Kidney (tissue), 14 donors: ENCODE data around the gene TBX10. TPM values are rescaled to one million over a fixed set of nuclear protein-coding genes. Genes with fewer than 3 reads are reported as not detected.
"Not testable (repeated sequence)": the region's sequence is repeated elsewhere in the genome, so short reads cannot be mapped to it uniquely, and the experiment has no call there.

Experiments used
- DNase-seq, 5 donors: peaks; one replicate each; pipeline ENCODE4 v3.0.0-alpha.2; 2013 to 2020
- FAIRE-seq: peaks from 2 replicates; lab custom pipeline; 2012; peaks lifted over from hg19 to GRCh38; lab: Jason Lieb, UNC
- H3K27ac ChIP-seq, 2 donors: one replicate each; pipeline ENCODE4 v1.7.0; 2013; ENCODE audit warnings: low read depth in 2 of 2, low read length in 2 of 2, inconsistent platforms in 1 of 2
- H3K27me3 ChIP-seq: one replicate; pipeline ENCODE4 v1.7.1; 2013; ENCODE audit warnings: low read length, inconsistent platforms; ENCODE audit not compliant: control insufficient read depth, insufficient read depth
- H3K36me3 ChIP-seq, 3 donors: one replicate each; pipeline versions ENCODE4 v1.7.0 to v1.7.1; 2013; ENCODE audit warnings: low read length in 3 of 3, control low read depth in 1 of 3, inconsistent platforms in 1 of 3; ENCODE audit not compliant: insufficient read depth in 3 of 3, control insufficient read depth in 2 of 3
- H3K4me1 ChIP-seq, 3 donors: one replicate each; pipeline versions ENCODE4 v1.7.0 to v1.7.1; 2013; ENCODE audit warnings: low read length in 3 of 3, inconsistent platforms in 1 of 3, low read depth in 1 of 3; ENCODE audit not compliant: control insufficient read depth in 2 of 3, insufficient read depth in 2 of 3
- H3K4me3 ChIP-seq, 3 donors: one replicate each; pipeline versions ENCODE4 v1.7.0 to v1.8.1; 2013; ENCODE audit warnings: low read length in 3 of 3, control low read depth in 1 of 3, inconsistent platforms in 1 of 3
- H3K9ac ChIP-seq, 3 donors: one replicate each; pipeline versions ENCODE4 v1.7.0 to v1.7.1; 2013; ENCODE audit warnings: low read length in 3 of 3, control low read depth in 1 of 3, inconsistent platforms in 1 of 3
- H3K9me3 ChIP-seq, 3 donors: one replicate each; pipeline versions ENCODE4 v1.7.0 to v1.7.1; 2013; ENCODE audit warnings: low read length in 3 of 3, control low read depth in 1 of 3, inconsistent platforms in 1 of 3; ENCODE audit not compliant: control insufficient read depth in 2 of 3, insufficient read depth in 1 of 3
- intact Hi-C: fragments of 100-400 bp; cut with DNase I; formaldehyde crosslinking; loops from one replicate; pipeline ENCODE4 v1.11.1; 2022
- polyA plus RNA-seq: library from polyadenylated mRNA; stranded (reverse); fragments of 350-450 nt; fragmentation: Illumina TruSeq; extraction: RNeasy Lipid Tissue Mini Kit (QIAGEN cat#74804); gene quantifications from one replicate; pipeline ENCODE4 v1.2.3, GENCODE V29; 2014; ENCODE audit warnings: low read depth, low replicate concordance; ENCODE audit not compliant: insufficient read depth
- total RNA-seq: library from RNA; stranded (reverse); fragmentation: NEBNext Ultra II Directional; extraction: Animal tissue kit (Norgen Biotek cat#: 25700); gene quantifications from one replicate; pipeline ENCODE4 v1.2.1, GENCODE V29; 2021
- TF ChIP-seq, protein P1 (sequence below): IDR thresholded peaks from 3 replicates; pipeline ENCODE4 v1.5.1; 2012; ENCODE audit warnings: mild to moderate bottlenecking, moderate library complexity, borderline replicate concordance; ENCODE audit not compliant: insufficient read depth; ENCODE audit errors: extremely low read depth
- donor health status: control.
- donor health status: control.
- donor health status: control.
- donor health status: control.
- donor health status: control.
- donor health status: DM: yes; HTN: yes; CAD: no.
- donor health status: Normal renal cell carcinoma (clear cell type).

The TBX10 gene
- total and polyA plus RNA-seq, 2 donors from 2014 or later: not detected

- H3K27ac ChIP-seq: no peak overlapping the region
- no peak for FAIRE-seq
- no peak overlapping the region for H3K9ac ChIP-seq
- intact Hi-C loops: no loop called here
- peak in 2 of 5 donors; percentile 29 to 54 for DNase-seq
- TF ChIP-seq, protein P1, sequence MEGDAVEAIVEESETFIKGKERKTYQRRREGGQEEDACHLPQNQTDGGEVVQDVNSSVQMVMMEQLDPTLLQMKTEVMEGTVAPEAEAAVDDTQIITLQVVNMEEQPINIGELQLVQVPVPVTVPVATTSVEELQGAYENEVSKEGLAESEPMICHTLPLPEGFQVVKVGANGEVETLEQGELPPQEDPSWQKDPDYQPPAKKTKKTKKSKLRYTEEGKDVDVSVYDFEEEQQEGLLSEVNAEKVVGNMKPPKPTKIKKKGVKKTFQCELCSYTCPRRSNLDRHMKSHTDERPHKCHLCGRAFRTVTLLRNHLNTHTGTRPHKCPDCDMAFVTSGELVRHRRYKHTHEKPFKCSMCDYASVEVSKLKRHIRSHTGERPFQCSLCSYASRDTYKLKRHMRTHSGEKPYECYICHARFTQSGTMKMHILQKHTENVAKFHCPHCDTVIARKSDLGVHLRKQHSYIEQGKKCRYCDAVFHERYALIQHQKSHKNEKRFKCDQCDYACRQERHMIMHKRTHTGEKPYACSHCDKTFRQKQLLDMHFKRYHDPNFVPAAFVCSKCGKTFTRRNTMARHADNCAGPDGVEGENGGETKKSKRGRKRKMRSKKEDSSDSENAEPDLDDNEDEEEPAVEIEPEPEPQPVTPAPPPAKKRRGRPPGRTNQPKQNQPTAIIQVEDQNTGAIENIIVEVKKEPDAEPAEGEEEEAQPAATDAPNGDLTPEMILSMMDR: no peak
- no peaks in the 10 kb centered on the region for H3K27me3 ChIP-seq
- H3K9me3 ChIP-seq: no peaks in the 10 kb centered on the region
- no peaks in the 10 kb centered on the region for H3K36me3 ChIP-seq
- H3K4me1 ChIP-seq: no peaks in the 10 kb centered on the region
- H3K4me3 ChIP-seq: no peak overlapping the region
Observed at GRCh38 chr11:67662835-67663531, 23.4 kb upstream of the TBX10 start.

DNA sequence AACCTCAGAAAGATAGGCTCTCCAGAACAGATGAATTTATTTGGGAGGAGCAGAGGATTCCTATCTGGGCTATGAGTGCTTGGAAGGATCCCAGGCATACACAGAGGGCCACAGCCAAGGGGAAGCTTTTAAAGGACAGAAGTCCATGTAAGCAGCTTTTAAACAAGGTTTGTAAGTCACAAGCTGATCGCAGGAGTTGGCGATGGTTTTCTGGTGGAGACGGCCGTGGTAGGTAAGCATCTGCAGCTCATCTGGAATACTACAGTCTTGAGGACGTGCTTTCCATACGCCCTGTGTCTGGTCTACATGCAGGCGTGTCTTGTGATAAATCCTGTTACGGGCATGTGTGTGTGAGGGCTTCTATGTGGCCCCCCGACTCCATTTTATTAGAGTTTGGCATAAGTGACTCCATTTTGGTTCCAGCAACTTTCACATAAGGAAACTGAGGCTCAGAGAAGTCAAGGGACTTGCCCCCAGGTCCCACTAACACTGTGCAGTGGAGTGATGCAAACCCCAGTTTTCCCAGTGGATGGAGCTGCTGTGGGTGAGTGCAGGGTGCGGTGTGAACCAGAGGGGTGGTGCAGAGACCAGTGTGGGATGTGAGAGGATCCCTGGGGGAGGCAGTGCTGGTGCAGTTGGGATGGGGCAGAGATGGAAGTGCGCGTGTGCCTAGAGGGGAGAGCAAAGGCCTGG, 22.7 kb upstream of the TBX10 start:
- Histone ChIP-seq H3K27me3 (no peaks in the 10 kb centered on the region), H3K9me3 (no peaks in the 10 kb centered on the region), H3K4me3 (no peak overlapping the region), H3K9ac (no peak overlapping the region), H3K4me1 (no peaks in the 10 kb centered on the region), H3K27ac (no peak overlapping the region), H3K36me3 (no peaks in the 10 kb centered on the region)
- DNase-seq: peak in 1 of 5 donors; percentile 2
- TF ChIP-seq, protein P1: no peak
- FAIRE-seq: no peak
- intact Hi-C loops: no loop called here

GRCh38 chr11:67660752-67661151, 21.2 kb upstream of the TBX10 start:
- H3K4me3 ChIP-seq, H3K4me1 ChIP-seq, H3K27me3 ChIP-seq, H3K9me3 ChIP-seq, H3K36me3 ChIP-seq, H3K27ac ChIP-seq, intact Hi-C loops, H3K9ac ChIP-seq, DNase-seq, FAIRE-seq: not testable (repeated sequence)

GRCh38 chr11:67659651-67660165, 20.1 kb upstream of the TBX10 start:
- H3K9me3 ChIP-seq, intact Hi-C loops: not testable (repeated sequence)

More at GRCh38 chr11:67659651-67660165, 20.1 kb upstream of the TBX10 start:
- H3K27ac ChIP-seq, H3K36me3 ChIP-seq, H3K27me3 ChIP-seq, H3K9ac ChIP-seq, H3K4me1 ChIP-seq, H3K4me3 ChIP-seq, FAIRE-seq: not testable (repeated sequence)
- peak in 1 of 5 donors; percentile 13 for DNase-seq
